22Rv1 (cell line): ENCODE results near the gene ANGPTL1.

Source experiments
- ZFX ChIP-seq: fragments of 450-650 bp; IDR thresholded peaks from 2 replicates; pipeline ENCODE4 v1.6.1; 2017; ENCODE audit warnings: antibody characterized with exemption, borderline replicate concordance
- TF ChIP-seq, protein P1 (sequence below): fragments of 450-650 bp; IDR thresholded peaks from 2 replicates; pipeline ENCODE4 v1.5.1; 2017; ENCODE audit warnings: mild to moderate bottlenecking

DNA sequence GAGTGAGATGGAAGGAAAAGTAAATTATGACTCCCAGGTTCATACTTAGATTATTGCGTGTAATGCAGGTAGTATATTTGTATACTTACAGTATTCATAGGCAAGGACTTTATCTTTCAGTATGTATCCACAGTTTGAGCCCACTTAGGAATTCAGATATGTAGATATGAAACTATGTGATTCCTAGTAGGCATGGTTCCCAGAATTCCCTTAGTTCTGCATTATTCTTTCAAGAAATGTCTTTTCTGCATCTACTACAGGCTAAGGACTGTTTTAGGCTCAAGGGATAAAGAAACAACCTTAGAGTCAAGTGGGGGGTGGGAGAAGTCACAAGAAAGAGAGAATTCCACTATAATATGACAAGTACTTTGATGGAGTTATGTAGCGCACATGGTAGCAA is 13.8 kb downstream of the ANGPTL1 start:
- TF ChIP-seq, protein P1, sequence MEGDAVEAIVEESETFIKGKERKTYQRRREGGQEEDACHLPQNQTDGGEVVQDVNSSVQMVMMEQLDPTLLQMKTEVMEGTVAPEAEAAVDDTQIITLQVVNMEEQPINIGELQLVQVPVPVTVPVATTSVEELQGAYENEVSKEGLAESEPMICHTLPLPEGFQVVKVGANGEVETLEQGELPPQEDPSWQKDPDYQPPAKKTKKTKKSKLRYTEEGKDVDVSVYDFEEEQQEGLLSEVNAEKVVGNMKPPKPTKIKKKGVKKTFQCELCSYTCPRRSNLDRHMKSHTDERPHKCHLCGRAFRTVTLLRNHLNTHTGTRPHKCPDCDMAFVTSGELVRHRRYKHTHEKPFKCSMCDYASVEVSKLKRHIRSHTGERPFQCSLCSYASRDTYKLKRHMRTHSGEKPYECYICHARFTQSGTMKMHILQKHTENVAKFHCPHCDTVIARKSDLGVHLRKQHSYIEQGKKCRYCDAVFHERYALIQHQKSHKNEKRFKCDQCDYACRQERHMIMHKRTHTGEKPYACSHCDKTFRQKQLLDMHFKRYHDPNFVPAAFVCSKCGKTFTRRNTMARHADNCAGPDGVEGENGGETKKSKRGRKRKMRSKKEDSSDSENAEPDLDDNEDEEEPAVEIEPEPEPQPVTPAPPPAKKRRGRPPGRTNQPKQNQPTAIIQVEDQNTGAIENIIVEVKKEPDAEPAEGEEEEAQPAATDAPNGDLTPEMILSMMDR = no peak
- TF ChIP-seq ZFX = no peak
